ENCODE results near the gene ASCC3.

DNA sequence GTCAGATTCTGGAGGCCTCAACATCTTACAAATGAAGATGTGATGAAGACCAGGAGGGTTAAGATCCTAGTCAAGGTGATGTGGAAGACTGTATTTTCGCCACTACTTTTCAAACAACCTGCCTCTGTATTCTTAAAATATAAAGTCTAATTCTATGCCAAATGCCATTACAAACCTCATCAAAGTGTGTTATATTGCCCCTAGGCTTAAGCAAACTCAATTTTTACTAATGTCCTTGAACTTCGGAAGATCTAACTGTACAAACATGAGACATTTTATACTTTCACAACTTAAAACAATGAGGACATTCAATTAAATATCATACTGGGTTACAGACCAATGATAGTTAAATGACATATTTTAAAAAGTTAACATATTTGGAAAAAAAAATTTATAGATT lies 19.1 kb downstream of the ASCC3 start:
- TF ChIP-seq, protein P1, sequence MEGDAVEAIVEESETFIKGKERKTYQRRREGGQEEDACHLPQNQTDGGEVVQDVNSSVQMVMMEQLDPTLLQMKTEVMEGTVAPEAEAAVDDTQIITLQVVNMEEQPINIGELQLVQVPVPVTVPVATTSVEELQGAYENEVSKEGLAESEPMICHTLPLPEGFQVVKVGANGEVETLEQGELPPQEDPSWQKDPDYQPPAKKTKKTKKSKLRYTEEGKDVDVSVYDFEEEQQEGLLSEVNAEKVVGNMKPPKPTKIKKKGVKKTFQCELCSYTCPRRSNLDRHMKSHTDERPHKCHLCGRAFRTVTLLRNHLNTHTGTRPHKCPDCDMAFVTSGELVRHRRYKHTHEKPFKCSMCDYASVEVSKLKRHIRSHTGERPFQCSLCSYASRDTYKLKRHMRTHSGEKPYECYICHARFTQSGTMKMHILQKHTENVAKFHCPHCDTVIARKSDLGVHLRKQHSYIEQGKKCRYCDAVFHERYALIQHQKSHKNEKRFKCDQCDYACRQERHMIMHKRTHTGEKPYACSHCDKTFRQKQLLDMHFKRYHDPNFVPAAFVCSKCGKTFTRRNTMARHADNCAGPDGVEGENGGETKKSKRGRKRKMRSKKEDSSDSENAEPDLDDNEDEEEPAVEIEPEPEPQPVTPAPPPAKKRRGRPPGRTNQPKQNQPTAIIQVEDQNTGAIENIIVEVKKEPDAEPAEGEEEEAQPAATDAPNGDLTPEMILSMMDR (conservative IDR thresholded peaks at IDR 0.05; ENCODE audit: low read depth in 2 of 2) = no peak
- TF ChIP-seq POLR2AphosphoS5 (IDR thresholded peaks at IDR 0.05; ENCODE audit: low read depth) = no peak

Data from GM23338 (cell line).